Esophagus squamous epithelium (tissue), 5 donors: Measurements from ENCODE around the gene FAM222A. TPM values are rescaled to one million over a fixed set of nuclear protein-coding genes. Genes with fewer than 3 reads are reported as not detected.

ENCODE experiments used
- DNase-seq: peaks from one replicate; lab custom pipeline; 2025; lab: John Stamatoyannopoulos, UW
- H3K27ac ChIP-seq, 4 donors: fragments of 200-600 bp; sonication (generic); one replicate each; pipeline ENCODE4 v1.5.1; 2016 to 2019; ENCODE audit warnings: mild to moderate bottlenecking in 1 of 4
- H3K27me3 ChIP-seq, 4 donors: fragments of 200-600 bp; sonication (generic); 1 replicate in 3 of 4; 2 replicates in 1 of 4; pipeline versions ENCODE4 v1.5.1 to v1.6.0; 2017 to 2021; ENCODE audit warnings: antibody characterized with exemption in 1 of 4
- H3K36me3 ChIP-seq, 3 donors: fragments of 200-600 bp; sonication (generic); one replicate each; pipeline ENCODE4 v1.5.1; 2016 to 2019
- H3K4me1 ChIP-seq, 3 donors: fragments of 200-600 bp; sonication (generic); one replicate each; pipeline ENCODE4 v1.5.1; 2017 to 2019
- H3K4me3 ChIP-seq, 4 donors: fragments of 200-600 bp; sonication (generic); 1 replicate in 3 of 4; 2 replicates in 1 of 4; pipeline ENCODE4 v1.5.1; 2016 to 2019; ENCODE audit warnings: mild to moderate bottlenecking in 2 of 4, moderate library complexity in 1 of 4
- H3K9me3 ChIP-seq, 3 donors: fragments of 200-600 bp; sonication (generic); one replicate each; pipeline ENCODE4 v1.5.1; 2016 to 2019
- POLR2A ChIP-seq, 4 donors: fragments of 450-650 bp; IDR thresholded peaks; one replicate each; pipeline ENCODE4 v1.6.1; 2017; ENCODE audit warnings: antibody characterized with exemption in 4 of 4, mild to moderate bottlenecking in 4 of 4, moderate library complexity in 3 of 4
- WGBS, 2 donors: methylation state at CpG; one replicate each; pipeline ENCODE4 v1.1.5; 2018; 5-methylcytosine and 5-hydroxymethylcytosine counted together
- intact Hi-C: fragments of 100-400 bp; cut with DNase I; formaldehyde crosslinking; loops from one replicate; pipeline ENCODE4 v1.15.0; 2022
- total RNA-seq, 4 donors: library from RNA; depleted of rRNA; stranded (reverse); fragments of >200 nt; gene quantifications; one replicate each; pipeline ENCODE4 v1.1.0, GENCODE V29; 2016
- TF ChIP-seq, protein P1 (sequence below), 6 experiments: fragments of 450-650 bp in 4 of 6; fragments of 200-600 bp in 2 of 6; sonication (generic) in 2 of 6; IDR thresholded peaks; one replicate each; pipeline ENCODE4 v1.5.1; 2016 to 2019; ENCODE audit warnings: antibody characterized with exemption in 6 of 6, mild to moderate bottlenecking in 4 of 6, moderate library complexity in 4 of 6
- donor health status: DM: yes; HTN: yes; CAD: no.

The FAM222A gene
- total RNA-seq, 4 donors from 2014 or later, result 0.57 to 9.3 (median 5.0) TPM

DNA sequence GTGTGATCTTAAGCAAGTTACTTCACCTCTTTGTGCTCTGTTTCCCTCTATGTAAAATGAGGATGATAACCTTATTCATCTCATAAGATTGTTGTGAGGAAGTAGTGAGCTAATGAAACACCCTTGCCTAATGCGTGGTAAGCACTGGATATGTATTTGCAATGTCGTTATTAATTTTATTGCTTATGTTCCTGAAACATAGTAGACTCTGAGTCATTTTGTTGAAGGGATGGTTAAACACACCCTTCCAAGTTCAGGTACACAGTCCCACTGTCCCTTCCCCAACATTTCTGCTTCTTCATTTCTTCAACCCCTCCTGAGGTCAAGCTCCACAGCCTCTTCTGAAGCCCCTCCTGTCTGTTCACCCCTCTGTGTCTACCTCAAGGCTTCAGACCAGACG lies 40.2 kb upstream of the FAM222A start:
- no peaks in the 10 kb centered on the region for H3K36me3 ChIP-seq
- TF ChIP-seq POLR2A (IDR thresholded peaks at IDR 0.05), result no peak
- TF ChIP-seq, protein P1, sequence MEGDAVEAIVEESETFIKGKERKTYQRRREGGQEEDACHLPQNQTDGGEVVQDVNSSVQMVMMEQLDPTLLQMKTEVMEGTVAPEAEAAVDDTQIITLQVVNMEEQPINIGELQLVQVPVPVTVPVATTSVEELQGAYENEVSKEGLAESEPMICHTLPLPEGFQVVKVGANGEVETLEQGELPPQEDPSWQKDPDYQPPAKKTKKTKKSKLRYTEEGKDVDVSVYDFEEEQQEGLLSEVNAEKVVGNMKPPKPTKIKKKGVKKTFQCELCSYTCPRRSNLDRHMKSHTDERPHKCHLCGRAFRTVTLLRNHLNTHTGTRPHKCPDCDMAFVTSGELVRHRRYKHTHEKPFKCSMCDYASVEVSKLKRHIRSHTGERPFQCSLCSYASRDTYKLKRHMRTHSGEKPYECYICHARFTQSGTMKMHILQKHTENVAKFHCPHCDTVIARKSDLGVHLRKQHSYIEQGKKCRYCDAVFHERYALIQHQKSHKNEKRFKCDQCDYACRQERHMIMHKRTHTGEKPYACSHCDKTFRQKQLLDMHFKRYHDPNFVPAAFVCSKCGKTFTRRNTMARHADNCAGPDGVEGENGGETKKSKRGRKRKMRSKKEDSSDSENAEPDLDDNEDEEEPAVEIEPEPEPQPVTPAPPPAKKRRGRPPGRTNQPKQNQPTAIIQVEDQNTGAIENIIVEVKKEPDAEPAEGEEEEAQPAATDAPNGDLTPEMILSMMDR (IDR thresholded peaks at IDR 0.05), result no peak
- peaks cover 0 to 47% (median 0%) of the 10 kb centered on the region in 4 donors for H3K27me3 ChIP-seq
- DNase-seq, result no peak
- no peak overlapping the region for H3K4me3 ChIP-seq
- H3K4me1 ChIP-seq, result no peaks in the 10 kb centered on the region
- WGBS, 2 donors, result 88 to 96% methylated on average over 3 of the region's 3 CpGs
- H3K9me3 ChIP-seq, result peaks cover 0 to 4% (median 0%) of the 10 kb centered on the region in 3 donors
- intact Hi-C loops, result no loop called here
- H3K27ac ChIP-seq, result no peak overlapping the region

DNA sequence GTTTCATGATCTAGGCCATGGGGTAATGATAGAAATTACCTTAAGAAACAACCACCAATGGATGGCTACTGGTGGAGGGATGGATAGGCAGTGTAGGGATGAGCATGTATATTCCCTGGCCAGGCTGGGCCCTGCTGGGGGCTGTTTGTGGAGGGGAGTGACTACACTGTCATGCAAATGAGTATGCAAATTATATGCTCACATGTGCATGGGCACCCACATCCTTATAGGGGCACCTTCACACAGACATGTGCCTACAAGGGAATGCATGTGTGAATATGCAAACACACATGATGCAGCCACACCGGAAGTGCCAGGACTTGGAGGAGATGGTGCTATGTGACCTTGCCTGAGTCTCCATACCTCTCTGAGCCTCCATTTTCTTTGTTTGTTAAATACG lies 39.7 kb upstream of the FAM222A start:
- no peak overlapping the region for H3K27ac ChIP-seq
- 60 to 79% methylated on average over 2 of the region's 2 CpGs for WGBS, 2 donors
- H3K4me1 ChIP-seq, result no peaks in the 10 kb centered on the region
- peaks cover 0 to 4% (median 0%) of the 10 kb centered on the region in 3 donors for H3K9me3 ChIP-seq
- H3K27me3 ChIP-seq, result peaks cover 0 to 43% (median 0%) of the 10 kb centered on the region in 4 donors
- DNase-seq, result no peak
- H3K36me3 ChIP-seq, result no peaks in the 10 kb centered on the region
- H3K4me3 ChIP-seq, result no peak overlapping the region
- intact Hi-C loops, result no loop called here
- TF ChIP-seq POLR2A (IDR thresholded peaks at IDR 0.05), result no peak
- TF ChIP-seq, protein P1 (IDR thresholded peaks at IDR 0.05), result no peak

DNA sequence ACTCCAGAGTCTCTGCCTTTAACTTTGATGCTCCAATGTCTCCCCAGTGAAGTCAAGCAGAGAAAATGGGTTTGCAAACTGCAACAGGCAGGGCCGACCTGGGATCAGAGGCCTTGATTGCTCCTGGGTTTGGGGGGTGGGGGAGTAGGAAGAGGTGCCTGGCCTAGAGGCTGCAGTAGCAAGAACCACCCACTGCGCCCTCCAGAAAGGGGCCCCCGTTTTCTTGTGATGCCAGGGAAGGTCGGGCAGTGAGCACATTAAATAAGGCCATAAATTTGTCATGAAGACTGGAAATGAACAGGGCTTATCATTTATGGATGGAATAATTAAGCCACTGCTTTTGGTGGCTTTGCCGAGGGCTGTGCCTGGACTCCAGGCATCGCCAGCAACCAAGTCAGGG lies 38.2 kb upstream of the FAM222A start:
- Histone ChIP-seq H3K36me3 (no peaks in the 10 kb centered on the region), H3K4me3 (no peak overlapping the region), H3K9me3 (peaks cover 0 to 4% (median 0%) of the 10 kb centered on the region in 3 donors), H3K4me1 (peaks cover 0 to 3% (median 0%) of the 10 kb centered on the region in 3 donors), H3K27me3 (peaks cover 0 to 28% (median 0%) of the 10 kb centered on the region in 4 donors), H3K27ac (no peak overlapping the region)
- TF ChIP-seq POLR2A (IDR thresholded peaks at IDR 0.05), result no peak
- TF ChIP-seq, protein P1 (IDR thresholded peaks at IDR 0.05), result no peak
- 76 to 78% methylated on average over 3 to 4 of the region's 6 CpGs for WGBS, 2 donors
- intact Hi-C loops, result no loop called here
- DNase-seq, result no peak

DNA sequence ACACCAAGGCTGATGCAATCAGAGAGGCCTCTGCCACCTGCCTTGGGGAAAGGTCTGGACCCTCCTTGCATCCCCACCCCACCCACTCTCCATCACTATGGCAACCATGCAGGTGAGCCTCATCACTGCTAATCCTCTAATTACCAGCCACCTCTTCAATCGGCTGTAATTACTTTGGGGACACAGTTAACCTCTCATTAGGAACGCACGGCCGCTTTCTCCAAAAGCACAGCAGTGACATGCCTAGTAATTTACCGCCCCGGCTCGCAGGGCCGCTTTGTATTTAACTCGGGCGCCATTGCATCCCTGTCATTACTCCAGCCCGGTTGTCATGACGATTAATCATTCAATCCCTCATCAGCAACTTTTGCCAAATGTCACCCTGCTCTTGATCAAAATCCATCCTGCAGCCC lies 36.3 kb upstream of the FAM222A start:
- no peak overlapping the region for H3K4me3 ChIP-seq
- H3K4me1 ChIP-seq, result peaks cover 0 to 9% (median 0%) of the 10 kb centered on the region in 3 donors
- TF ChIP-seq, protein P1 (IDR thresholded peaks at IDR 0.05), result no peak
- TF ChIP-seq POLR2A (IDR thresholded peaks at IDR 0.05), result no peak
- no peaks in the 10 kb centered on the region for H3K36me3 ChIP-seq
- H3K27me3 ChIP-seq, result peaks cover 0 to 20% (median 0%) of the 10 kb centered on the region in 4 donors
- 59 to 65% methylated on average over 12 of the region's 12 CpGs for WGBS, 2 donors
- peaks cover 0 to 3% (median 0%) of the 10 kb centered on the region in 3 donors for H3K9me3 ChIP-seq
- H3K27ac ChIP-seq, result no peak overlapping the region
- no peak for DNase-seq
- intact Hi-C loops, result no loop called here

DNA sequence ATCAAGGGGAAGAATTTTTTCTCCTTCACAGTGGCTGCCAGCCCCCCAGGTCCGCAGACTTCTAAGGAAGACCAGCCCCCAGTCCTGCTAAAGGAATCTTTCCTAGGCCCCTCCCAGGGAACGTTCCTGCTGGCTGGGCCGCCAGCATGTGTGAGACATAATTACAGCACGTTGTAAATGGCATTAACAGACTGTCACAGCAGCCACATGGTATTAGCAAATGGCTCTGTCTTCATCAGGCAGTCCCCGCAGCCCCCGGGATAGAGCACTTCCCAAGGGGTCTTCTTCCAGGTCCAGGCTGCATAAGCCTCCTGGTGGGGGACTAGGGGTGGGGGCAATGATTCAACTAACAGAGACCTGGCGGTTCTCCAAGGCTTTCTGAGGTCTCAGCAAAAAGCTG lies 34.9 kb upstream of the FAM222A start:
- Histone ChIP-seq H3K4me1 (peaks cover 0 to 9% (median 0%) of the 10 kb centered on the region in 3 donors), H3K36me3 (no peaks in the 10 kb centered on the region), H3K4me3 (no peak overlapping the region), H3K27me3 (peaks cover 0 to 20% (median 0%) of the 10 kb centered on the region in 4 donors), H3K9me3 (no peaks in the 10 kb centered on the region), H3K27ac (no peak overlapping the region)
- no peak for TF ChIP-seq POLR2A (IDR thresholded peaks at IDR 0.05)
- TF ChIP-seq, protein P1 (IDR thresholded peaks at IDR 0.05), result no peak
- intact Hi-C loops, result no loop called here
- no peak for DNase-seq
- WGBS, 2 donors, result 40 to 50% methylated on average over 3 to 7 of the region's 7 CpGs
